ENCODE measurements around the gene DPEP2.

GRCh38 chr16:67944690-67945391 lies 54.4 kb downstream of the DPEP2 start:
- TF ChIP-seq, protein P1, sequence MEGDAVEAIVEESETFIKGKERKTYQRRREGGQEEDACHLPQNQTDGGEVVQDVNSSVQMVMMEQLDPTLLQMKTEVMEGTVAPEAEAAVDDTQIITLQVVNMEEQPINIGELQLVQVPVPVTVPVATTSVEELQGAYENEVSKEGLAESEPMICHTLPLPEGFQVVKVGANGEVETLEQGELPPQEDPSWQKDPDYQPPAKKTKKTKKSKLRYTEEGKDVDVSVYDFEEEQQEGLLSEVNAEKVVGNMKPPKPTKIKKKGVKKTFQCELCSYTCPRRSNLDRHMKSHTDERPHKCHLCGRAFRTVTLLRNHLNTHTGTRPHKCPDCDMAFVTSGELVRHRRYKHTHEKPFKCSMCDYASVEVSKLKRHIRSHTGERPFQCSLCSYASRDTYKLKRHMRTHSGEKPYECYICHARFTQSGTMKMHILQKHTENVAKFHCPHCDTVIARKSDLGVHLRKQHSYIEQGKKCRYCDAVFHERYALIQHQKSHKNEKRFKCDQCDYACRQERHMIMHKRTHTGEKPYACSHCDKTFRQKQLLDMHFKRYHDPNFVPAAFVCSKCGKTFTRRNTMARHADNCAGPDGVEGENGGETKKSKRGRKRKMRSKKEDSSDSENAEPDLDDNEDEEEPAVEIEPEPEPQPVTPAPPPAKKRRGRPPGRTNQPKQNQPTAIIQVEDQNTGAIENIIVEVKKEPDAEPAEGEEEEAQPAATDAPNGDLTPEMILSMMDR (IDR thresholded peaks at IDR 0.05; ENCODE audit: low read depth, low read length, poor library complexity, severe bottlenecking), result no peak
- no peak for TF ChIP-seq EZH2phosphoT487 (IDR thresholded peaks at IDR 0.05; ENCODE audit: borderline replicate concordance, low read length)

Measured in DOHH2 (cell line).